H1 (cell line): ENCODE results near the gene METAP1D. TPM values are rescaled to one million over a fixed set of nuclear protein-coding genes. Genes with fewer than 3 reads are reported as not detected.

Experiments used
- polyA plus RNA-seq, 7 experiments: library from polyadenylated mRNA; depleted of rRNA in 3 of 7; stranded (reverse) in 5 of 7; unstranded in 2 of 7; fragments of >200 nt in 5 of 7; fragments of 200-250 nt in 2 of 7; gene quantifications; 1 replicate in 5 of 7; 2 replicates in 1 of 7; 4 replicates in 1 of 7; pipeline versions ENCODE4 v1.2.1 to v1.2.3, GENCODE V29; 2011 to 2013; ENCODE audit warnings: missing spikeins in 2 of 7, mixed read lengths in 2 of 7
- total RNA-seq: library from RNA; stranded (reverse); fragmentation: NEBNext Ultra II Directional; extraction: Animal tissue kit (Norgen Biotek cat#: 25700); gene quantifications from 2 replicates; pipeline ENCODE4 v1.2.1, GENCODE V29; 2021
- TF ChIP-seq, protein P1 (sequence below): fragments of 300-600 bp; sonication (generic); IDR thresholded peaks from 2 replicates; pipeline ENCODE4 v1.7.1; 2012; ENCODE audit warnings: low read length, moderate library complexity, mild to moderate bottlenecking, inconsistent platforms; ENCODE audit not compliant: insufficient replicate concordance

METAP1D gene
- total and polyA plus RNA-seq, 2 of the 8 experiments (the other 6 are each of a cell fraction or from before 2014, with no cell fraction given), result 3.9 to 6.2 TPM

DNA sequence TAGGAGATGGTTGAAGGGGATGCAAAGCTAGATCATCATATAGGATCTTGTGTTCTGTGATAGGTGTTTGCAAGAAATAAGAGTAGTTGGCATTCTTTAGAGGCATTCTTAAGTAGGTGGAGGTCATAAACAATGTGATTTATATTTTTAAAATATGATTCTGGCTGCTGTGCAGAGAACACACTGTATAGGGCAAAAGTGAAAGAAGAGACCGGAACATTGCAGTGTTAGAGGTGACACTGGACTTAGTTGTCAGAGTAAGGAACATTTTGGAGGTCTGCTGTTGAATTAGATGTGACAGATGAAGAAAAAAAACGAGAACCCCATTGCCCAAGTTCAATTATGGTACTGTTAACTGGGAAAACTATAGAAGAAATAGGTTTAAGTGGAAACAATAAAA lies 39.8 kb upstream of the METAP1D start (continued):
- TF ChIP-seq, protein P1, sequence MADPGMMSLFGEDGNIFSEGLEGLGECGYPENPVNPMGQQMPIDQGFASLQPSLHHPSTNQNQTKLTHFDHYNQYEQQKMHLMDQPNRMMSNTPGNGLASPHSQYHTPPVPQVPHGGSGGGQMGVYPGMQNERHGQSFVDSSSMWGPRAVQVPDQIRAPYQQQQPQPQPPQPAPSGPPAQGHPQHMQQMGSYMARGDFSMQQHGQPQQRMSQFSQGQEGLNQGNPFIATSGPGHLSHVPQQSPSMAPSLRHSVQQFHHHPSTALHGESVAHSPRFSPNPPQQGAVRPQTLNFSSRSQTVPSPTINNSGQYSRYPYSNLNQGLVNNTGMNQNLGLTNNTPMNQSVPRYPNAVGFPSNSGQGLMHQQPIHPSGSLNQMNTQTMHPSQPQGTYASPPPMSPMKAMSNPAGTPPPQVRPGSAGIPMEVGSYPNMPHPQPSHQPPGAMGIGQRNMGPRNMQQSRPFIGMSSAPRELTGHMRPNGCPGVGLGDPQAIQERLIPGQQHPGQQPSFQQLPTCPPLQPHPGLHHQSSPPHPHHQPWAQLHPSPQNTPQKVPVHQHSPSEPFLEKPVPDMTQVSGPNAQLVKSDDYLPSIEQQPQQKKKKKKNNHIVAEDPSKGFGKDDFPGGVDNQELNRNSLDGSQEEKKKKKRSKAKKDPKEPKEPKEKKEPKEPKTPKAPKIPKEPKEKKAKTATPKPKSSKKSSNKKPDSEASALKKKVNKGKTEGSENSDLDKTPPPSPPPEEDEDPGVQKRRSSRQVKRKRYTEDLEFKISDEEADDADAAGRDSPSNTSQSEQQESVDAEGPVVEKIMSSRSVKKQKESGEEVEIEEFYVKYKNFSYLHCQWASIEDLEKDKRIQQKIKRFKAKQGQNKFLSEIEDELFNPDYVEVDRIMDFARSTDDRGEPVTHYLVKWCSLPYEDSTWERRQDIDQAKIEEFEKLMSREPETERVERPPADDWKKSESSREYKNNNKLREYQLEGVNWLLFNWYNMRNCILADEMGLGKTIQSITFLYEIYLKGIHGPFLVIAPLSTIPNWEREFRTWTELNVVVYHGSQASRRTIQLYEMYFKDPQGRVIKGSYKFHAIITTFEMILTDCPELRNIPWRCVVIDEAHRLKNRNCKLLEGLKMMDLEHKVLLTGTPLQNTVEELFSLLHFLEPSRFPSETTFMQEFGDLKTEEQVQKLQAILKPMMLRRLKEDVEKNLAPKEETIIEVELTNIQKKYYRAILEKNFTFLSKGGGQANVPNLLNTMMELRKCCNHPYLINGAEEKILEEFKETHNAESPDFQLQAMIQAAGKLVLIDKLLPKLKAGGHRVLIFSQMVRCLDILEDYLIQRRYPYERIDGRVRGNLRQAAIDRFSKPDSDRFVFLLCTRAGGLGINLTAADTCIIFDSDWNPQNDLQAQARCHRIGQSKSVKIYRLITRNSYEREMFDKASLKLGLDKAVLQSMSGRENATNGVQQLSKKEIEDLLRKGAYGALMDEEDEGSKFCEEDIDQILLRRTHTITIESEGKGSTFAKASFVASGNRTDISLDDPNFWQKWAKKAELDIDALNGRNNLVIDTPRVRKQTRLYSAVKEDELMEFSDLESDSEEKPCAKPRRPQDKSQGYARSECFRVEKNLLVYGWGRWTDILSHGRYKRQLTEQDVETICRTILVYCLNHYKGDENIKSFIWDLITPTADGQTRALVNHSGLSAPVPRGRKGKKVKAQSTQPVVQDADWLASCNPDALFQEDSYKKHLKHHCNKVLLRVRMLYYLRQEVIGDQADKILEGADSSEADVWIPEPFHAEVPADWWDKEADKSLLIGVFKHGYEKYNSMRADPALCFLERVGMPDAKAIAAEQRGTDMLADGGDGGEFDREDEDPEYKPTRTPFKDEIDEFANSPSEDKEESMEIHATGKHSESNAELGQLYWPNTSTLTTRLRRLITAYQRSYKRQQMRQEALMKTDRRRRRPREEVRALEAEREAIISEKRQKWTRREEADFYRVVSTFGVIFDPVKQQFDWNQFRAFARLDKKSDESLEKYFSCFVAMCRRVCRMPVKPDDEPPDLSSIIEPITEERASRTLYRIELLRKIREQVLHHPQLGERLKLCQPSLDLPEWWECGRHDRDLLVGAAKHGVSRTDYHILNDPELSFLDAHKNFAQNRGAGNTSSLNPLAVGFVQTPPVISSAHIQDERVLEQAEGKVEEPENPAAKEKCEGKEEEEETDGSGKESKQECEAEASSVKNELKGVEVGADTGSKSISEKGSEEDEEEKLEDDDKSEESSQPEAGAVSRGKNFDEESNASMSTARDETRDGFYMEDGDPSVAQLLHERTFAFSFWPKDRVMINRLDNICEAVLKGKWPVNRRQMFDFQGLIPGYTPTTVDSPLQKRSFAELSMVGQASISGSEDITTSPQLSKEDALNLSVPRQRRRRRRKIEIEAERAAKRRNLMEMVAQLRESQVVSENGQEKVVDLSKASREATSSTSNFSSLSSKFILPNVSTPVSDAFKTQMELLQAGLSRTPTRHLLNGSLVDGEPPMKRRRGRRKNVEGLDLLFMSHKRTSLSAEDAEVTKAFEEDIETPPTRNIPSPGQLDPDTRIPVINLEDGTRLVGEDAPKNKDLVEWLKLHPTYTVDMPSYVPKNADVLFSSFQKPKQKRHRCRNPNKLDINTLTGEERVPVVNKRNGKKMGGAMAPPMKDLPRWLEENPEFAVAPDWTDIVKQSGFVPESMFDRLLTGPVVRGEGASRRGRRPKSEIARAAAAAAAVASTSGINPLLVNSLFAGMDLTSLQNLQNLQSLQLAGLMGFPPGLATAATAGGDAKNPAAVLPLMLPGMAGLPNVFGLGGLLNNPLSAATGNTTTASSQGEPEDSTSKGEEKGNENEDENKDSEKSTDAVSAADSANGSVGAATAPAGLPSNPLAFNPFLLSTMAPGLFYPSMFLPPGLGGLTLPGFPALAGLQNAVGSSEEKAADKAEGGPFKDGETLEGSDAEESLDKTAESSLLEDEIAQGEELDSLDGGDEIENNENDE, result no peak
